NCI-H128 (cell line): ENCODE measurements around the gene C12orf60.

ENCODE experiments used
- DNase-seq: peaks from one replicate; lab custom pipeline; 2025; ENCODE audit not compliant: unreplicated experiment; lab: John Stamatoyannopoulos, UW

C12orf60 gene

DNA sequence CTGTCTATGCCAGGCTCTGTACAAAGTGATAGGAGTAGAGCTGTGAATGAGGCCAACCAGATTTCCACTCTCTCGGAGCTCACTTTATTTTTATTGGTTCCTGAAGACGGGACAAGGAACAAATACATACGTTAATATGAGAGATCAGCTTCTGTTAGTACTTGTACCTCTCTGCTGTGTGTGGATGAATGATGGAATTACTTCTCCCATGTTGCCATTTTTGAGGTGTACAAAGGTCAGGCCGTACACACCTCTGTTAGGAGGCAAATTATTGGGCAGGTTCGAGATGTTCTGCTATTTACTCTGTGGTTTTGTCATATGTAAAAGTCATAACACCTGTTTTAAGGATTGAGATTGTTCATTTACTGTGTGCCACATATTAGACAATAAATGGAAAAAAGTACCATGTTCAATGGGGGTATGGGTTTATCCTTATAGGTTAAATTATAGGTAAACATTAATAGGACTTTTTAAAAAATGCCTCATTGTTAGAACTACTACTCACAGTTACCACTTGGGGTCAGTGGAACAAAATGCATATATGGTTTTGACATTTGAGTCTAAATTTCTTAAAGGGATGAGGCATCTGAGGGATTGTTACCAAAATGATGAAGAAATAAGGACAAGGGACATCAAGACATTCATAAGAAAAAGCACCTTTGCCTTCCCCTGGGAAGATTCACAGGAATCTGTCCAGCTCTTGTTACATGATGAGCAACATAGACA is 27.1 kb upstream of the C12orf60 start:
- no peak for DNase-seq

DNA sequence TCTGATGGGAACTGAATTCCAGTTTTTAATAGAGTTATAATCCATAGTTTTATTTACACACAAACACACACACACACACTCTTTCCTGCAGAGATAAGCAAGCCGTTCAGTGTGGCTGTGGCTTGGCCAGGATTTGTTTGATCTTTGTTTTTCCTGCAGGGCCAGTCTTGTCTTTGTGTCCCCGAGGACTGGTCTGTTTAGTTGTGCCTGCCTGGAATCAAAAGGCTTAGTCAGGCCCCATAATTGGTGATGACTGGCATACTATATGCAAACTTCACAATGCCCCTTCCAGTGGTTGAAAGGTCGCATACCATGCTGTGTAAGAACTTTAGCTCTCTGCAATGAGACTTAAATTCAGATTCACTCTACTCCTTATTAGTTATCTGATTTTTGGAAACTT is 26.2 kb upstream of the C12orf60 start:
- no peak for DNase-seq

DNA sequence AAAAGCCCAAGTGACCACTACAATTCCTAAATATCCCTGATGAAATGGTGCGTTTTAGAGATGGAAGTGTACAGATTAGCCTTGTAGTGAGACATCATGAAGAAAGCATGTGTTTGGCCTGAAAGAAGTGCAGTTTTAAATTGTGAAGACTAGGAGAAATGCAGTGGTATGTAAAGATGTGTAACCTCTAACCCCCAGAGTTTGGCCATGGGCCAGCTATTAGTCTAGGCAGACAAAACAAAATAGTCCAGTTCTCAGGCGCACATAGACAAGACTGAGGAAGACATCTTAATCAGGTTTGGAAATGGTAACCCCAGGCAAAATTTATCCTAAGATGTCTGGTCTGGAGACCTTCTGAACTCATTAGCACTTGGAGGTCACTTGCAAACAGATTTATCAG is 23.6 kb upstream of the C12orf60 start:
- DNase-seq: no peak

DNA sequence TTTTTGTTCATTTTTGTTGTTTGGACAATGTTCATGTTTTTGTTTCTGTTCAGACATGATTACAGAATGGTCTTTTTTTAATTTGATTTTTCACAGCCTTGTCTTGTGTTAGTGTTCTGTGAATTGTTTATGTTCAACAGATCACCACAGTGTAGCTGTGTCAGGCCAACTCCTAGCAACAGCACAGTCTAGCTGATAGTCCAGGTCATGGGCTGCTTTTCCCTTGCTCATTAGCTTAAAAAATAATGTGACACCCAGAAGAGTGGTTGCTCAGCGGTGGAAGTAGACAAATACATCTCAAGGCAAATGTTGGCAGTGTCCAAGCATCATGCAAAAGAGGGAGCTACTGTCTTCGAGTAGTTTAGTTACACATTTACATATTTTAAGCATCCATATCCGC is 22.6 kb upstream of the C12orf60 start:
- DNase-seq: no peak

DNA sequence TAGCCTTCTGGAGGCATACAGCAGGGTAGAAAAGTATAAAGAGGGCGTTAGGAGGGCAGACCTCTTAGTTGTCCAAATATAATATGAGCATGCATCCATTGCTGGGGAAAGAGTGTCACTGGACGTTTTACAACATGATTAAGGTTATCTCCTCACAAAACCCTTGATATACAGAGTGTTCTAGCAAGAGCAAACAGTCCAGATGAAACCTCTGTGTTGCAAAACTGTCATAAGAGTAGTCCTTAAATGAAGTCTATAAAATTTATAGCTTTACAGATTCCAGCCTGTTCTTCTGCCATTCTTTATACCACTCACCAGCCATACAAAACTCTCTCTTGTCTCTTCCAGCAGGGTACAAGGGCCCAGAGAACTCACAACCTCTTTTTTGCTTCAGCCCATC is 21.9 kb upstream of the C12orf60 start:
- no peak for DNase-seq

DNA sequence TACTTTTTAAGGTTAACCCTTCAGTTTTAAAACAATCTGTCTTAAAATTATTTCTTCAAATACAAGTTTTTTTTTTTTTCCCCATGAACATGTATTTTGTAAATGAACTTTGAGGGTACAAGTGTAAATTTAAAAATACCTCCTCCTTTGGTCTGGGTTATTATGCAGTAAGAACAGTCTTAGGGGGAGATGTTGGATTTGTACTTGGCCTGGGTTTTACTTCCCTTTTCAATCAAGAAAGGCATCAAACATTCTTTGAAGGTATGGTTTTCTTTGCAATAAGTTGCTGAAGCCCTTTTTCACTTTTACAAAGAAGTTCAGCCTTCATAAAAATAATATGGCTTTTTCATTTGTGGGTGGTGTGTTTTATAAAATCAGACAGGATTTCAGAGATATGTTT is 20.7 kb upstream of the C12orf60 start:
- no peak for DNase-seq

DNA sequence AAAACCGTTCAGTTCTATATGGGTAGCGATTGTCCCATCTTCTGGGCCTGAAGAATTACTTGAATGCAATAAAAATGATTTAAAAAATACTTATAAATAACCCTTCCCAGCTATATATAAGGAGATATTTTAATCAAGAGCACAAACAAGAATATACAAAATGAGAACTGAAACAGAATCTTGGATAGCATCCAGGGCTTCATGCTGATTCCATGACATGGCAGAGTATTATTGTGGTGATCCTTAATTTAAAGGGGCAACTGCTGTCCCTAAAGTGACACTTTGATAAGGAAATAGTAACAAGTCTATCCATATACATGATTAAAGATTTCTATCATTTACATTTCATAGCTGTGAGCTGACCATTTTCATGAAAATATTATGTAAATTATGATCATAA is 19.0 kb upstream of the C12orf60 start:
- no peak for DNase-seq

DNA sequence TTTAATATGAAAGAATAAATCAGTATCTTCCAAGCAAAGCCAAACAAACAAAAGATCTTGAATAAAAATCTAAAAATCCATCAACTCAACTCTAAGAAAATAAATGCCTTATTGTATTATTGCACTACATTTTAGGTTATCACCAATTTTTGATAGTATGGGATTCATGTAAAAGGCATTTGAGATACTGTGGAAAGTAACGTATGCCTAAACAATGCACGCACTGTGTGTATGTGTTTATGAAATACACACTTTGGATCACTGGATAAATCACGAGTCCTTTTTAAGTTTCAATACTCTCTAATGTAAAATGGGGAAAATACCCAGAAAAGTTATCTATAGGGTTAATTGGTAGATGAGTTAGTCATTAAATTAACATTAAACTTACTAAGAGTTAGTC is 17.9 kb upstream of the C12orf60 start:
- no peak for DNase-seq

DNA sequence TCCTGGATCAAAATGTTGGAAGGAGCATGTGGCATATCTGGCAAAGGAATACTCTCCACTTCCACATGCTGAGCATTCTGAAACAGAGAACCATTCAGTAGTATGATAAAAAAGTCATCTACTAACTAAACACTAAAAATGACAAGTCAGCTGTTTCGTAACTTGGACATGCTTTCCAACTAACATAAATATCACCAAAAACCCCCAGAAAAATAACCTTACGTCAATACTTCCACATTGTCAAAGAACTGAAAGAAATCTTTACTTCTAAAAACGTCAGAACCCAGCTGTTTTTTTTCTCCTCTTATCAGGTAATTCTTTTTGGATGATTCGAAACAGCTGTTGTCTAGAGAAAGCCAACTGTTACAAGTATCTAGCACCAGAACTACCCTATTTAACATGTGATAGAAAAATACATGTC is 8.4 kb upstream of the C12orf60 start:
- no peak for DNase-seq

DNA sequence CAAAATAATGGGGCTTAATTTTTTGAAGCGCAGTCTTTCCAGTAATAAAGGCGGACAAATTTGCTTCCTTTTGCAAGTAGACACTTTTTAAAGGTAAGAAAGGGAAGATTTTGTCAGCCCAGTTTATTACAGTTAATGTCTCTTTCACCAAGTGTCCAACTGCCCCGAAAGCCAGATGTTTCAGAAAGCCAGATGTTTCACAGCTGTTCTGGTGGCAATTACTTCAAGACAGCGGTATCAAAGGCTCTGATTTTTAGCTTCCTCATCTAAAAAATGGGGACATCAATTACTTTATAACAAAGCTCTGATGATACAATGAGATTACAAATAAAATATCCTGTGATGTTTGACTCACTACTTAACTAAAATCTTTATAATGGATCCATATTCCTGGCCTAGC is 1.2 kb upstream of the C12orf60 start:
- DNase-seq: no peak

DNA sequence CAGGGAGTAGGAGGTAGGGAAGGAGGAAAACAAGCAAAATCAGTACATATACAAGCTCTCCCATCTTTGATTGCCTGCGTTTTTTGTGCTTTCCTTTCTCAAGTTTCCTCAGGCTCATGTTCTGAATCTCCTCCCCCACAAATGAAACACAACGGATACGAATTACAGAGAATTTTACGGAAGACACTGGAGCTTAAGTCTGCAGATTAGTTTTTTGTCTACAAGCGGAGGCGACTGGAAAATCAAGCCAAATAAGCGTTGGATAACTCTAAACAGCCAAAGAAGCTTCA is 804 bp upstream of the C12orf60 start:
- no peak for DNase-seq

DNA sequence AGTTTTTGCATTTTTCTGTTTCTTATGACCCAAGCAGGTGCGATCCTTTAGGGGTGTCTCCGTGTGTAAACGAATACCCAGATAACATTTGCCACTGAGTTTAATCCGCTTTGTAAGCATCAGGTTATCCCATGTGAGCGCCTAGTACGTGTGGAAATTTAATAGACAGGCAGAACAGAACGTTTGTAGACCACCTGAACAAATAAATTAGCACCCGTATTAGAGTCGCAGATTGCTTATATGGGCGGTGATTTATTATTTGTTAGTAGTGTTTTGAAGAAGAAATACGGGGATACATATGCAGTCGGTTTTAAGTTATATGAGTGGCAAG is 325 bp downstream of the C12orf60 start:
- DNase-seq: no peak

DNA sequence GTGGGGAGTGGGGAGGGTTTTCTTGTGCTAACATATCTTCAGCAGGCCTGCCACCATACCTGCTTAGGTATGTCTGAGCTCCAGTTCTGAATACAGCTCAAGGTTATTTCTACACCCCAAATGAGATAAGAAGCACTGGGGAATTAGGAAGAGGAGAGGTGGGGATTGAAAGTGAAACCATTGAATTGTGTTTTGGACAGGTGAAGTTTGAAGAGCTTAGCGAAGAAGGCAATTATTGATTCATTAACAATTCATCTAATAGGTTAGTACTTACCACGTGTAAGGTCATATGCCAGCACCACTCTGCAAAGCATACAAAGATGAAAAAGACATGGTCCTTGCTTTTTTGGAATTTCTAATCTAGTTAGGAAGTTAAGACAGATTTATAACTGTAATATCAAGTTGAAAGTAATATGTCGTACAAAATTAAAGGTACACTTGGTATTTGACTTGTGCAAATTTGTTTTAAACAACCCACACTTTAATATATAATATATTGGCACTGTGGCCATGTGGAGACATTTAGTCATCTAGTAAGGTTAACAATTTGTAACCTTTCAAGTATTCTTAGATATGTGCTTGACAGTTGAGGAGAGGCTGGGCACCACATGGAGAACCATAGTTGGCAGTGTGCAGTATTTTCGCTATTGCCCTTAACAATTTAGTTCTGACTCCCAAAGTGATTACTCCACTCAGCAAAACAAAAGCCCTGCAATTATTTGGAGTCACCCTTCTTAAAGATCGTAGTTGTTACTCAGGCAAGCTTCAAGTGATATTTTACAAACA is 6.9 kb downstream of the C12orf60 start:
- DNase-seq: no peak

DNA sequence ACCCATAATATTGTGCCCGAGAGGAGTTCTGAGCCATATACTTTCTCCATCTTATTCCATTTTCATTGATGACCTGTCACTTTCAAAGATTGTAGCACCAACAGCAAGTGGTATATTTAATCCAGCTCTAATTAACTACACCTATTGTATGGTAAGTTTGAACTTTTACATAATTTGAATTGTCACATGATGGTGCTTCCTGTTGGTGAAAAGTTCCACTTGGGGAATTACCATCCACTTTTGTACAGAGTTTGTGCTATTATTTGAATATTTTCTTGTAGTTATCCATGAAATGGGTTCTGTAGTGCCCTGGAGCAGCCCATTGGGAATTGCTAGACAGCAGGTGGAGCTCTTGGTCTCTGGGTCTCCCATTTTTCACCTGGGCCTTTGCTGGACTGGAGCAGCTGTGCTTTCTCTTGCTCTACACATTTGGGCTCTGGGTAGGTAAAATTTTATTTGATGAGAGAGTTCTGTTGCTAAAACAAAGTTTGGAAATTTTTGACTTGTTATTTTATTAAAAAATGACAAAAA is 7.5 kb downstream of the C12orf60 start:
- DNase-seq: no peak

DNA sequence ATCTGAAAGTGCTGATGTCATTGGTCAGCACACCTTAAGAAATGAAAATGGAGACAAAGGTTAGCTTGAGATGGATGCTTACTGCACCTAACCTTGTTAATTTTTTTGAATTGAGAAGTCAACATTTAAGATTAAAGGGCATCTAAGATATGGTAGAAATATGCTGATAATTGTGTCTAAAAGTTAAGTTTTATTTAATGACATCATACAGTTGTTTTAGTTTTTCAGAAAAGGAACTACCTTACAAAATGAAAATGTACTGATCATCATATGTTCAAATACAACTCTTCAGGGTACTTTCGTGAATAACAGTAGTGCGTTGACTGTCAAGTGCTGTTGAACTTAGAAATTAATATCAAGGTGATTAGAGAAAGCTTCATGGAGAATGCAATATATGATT is 8.0 kb downstream of the C12orf60 start:
- DNase-seq: no peak

DNA sequence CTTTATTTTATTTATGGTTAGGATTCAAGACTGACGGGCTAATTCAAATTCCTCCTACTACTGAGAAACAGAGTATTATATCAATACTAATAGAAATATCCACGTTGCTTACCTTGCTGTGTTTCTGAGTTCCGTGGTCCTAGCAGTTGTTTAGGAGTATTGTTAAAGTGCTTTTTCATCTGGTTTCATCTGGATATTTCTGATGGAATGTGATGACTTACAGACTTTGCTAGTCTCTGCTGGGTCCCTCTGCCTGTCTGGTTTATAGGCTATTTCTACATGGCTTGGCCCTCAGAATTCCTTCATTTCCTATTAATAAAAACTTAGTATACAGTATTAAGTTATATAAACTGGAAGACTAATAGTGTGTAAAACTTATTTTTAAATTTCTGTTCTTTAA is 10.5 kb downstream of the C12orf60 start, which contains the start of gene SMCO3:
TSS of gene SMCO3 (minus strand) at position 169 of the 400 bp plus-strand sequence. CDS start 7,502 bp downstream, outside the sequence.
- DNase-seq: no peak

DNA sequence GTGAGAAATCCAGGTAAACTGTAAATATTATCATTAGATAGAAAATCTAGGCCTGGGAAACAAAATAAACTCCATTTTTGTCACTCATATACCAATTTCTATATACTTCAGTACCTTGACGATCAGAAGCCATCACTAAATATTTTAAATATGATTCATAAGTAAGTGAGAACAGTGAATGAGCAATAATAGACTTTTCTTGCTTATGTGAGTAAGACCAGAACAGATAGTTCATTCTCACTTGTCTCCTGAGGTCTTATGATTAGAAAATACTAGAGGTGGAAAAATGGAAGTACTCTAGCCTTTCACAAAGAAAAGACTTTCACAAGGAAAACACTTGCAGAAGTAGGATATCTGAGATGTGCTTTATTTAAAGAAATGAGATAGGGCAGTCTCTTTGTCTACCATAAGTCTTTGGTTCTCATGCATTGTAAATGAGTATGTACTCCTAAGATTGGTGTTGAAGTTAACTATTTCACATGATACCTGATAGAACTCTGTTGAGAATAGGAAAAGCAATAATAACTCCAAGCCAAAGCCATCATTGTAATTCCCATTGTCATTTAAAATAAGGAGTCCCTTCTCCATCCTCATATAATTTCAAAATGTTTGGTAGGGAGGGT is 20.7 kb downstream of the C12orf60 start:
- no peak for DNase-seq

DNA sequence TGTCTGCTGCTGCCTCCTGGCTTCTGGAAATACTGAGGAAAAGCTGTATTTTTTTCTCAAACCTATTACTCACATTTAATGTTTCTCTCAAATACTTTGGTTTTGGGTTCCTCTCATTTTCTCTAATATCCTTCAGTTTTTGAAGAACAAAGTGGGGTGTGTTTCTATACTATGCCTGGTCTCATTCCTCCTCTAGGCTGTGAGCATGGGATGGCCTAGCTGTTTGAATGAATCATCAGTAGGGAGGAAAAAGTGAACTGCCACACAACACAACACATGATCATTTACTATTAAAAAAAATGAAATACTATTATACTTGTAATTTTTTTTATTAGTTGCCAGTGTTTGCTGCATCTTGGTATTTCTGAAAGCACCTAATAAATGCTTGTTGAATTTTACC is 21.8 kb downstream of the C12orf60 start:
- no peak for DNase-seq

DNA sequence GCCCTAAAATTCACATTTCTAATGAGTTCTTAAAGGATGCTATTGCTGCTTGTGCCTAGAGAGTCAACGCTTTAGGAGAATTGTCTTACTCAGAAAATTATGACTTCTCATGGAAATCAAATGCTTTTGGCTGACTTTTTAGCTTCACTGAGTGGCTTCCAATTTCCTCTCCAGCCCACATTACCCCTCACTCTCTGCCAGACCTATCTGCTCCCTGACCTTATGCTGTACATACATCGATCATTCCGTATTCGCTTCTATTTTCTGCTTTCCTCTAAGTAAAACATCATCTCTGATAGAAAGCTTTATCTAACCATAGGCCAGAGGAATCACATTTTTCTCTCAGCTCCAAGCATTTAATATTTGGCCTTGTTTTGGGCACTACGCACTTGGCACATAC is 23.0 kb downstream of the C12orf60 start:
- DNase-seq: no peak

DNA sequence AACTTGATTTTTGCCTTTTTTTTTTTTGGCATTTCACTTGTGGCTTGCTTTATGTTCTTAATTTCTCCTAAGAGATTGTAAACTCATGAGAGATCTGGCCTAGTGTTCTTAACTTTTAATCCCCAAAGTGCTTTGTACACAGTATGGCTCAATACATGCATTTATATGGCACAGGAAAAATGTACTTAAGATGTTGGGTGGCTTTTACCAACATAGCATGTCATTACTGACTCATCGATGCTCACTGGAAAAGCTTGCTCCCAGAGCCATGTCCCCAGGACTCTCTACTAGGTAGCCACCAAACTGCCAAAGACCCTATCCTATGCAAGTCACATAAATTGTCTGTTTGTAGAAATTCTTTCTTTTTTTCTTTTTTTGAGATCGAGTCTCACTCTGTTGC is 23.6 kb downstream of the C12orf60 start:
- DNase-seq: no peak

DNA sequence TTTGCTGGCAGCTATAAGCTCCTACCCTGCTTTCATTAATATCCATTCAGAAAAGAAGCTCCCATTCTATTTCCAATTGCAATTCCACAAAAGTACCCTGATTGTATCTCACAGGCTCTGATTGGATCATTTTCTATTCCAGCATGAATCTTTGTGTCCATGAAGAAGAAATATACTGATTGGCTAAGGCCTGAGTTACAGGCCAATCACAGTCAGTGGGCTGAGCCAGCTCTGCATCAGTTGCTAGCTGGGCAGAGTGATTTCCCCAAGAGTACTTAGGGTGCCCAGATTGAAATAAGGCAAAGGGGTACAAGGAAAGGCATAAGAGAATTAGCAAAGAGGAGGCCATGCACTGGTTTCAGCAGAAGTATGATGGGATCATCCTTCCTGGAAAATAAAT is 25.4 kb downstream of the C12orf60 start:
- DNase-seq: no peak

DNA sequence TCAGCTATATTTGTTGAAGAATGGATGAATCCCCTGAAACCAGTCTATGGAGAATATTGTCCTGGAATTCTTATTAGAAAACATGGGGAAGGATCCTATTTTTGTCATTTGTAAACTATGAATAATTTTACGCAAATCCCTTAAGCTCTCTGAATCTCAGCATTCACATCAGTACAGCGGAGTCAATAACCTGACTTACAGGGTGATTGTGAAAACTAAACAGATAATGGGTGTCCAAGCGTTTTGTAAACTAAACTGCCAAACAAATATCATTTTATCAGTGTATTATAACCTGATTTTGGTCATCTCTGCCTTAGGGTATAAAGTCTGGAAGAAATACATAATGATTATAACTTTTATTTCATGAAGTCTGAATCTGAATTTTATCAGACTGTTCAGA is 29.9 kb downstream of the C12orf60 start:
- no peak for DNase-seq
